Endothelial cell (in vitro differentiated cells): ENCODE measurements around the gene ITK. TPM values are rescaled to one million over a fixed set of nuclear protein-coding genes. Genes with fewer than 3 reads are reported as not detected.

Source experiments
- DNase-seq: peaks from one replicate; pipeline ENCODE4 v3.0.0; 2021; ENCODE audit warnings: low spot score
- H3K27ac Mint-ChIP-seq: one replicate; pipeline ENCODE4 v1.8.0; 2021; ENCODE audit warnings: mixed read lengths, inconsistent platforms; ENCODE audit not compliant: unreplicated experiment
- H3K27me3 Mint-ChIP-seq: one replicate; pipeline ENCODE4 v1.8.0; 2021; ENCODE audit warnings: mild to moderate bottlenecking, moderate library complexity, mixed read lengths, inconsistent platforms; ENCODE audit not compliant: unreplicated experiment
- H3K36me3 Mint-ChIP-seq: one replicate; pipeline ENCODE4 v1.8.0; 2021; ENCODE audit warnings: mild to moderate bottlenecking, low read depth, mixed read lengths, inconsistent platforms; ENCODE audit not compliant: unreplicated experiment
- H3K4me1 Mint-ChIP-seq: one replicate; pipeline ENCODE4 v1.8.0; 2021; ENCODE audit warnings: mild to moderate bottlenecking, mixed read lengths, inconsistent platforms; ENCODE audit not compliant: unreplicated experiment
- H3K4me3 Mint-ChIP-seq: one replicate; pipeline ENCODE4 v1.8.0; 2021; ENCODE audit warnings: mild to moderate bottlenecking, mixed read lengths, inconsistent platforms; ENCODE audit not compliant: unreplicated experiment
- H3K9me3 Mint-ChIP-seq: one replicate; pipeline ENCODE4 v1.8.0; 2021; ENCODE audit warnings: mixed read lengths, inconsistent platforms; ENCODE audit not compliant: unreplicated experiment
- total RNA-seq: library from RNA; stranded (reverse); fragmentation: NEBNext Ultra II Directional; extraction: Animal tissue kit (Norgen Biotek cat#: 25700); gene quantifications from one replicate; pipeline ENCODE4 v1.2.1, GENCODE V29; 2021; ENCODE audit not compliant: unreplicated experiment
- TF ChIP-seq, protein P1 (sequence below): fragments of 200-600 bp; sonication (generic); IDR thresholded peaks from one replicate; pipeline ENCODE4 v1.5.0; 2021; ENCODE audit warnings: antibody characterized with exemption; ENCODE audit not compliant: unreplicated experiment

The ITK gene
- total RNA-seq, 1 donor from 2014 or later, result not detected

GRCh38 chr5:157164521-157164920 is 16.1 kb upstream of the ITK start:
- Mint-ChIP-seq H3K4me1 (no peaks in the 10 kb centered on the region), H3K27me3 (peaks cover 2% of the 10 kb centered on the region)

DNA sequence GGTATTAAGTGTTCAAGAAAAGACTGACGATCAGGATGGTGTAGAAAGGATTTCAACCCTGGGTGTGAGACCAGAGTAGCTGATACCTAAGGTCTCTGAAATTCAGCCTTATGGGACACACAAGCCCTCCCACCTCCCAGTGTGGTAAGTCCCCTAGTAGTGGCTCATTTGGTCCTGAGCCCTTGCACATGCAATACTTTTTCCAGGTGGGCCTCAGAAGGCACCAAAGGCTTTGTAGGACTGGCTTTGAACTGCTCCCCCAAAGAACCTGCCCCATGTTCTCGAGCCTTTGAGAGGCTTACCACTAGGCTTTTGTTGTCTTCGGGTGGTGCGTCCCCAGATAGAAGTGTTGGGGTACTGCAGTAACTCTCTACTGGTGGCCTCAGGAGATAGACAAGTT is 15.4 kb upstream of the ITK start:
- Mint-ChIP-seq H3K27me3 (peaks cover 2% of the 10 kb centered on the region), H3K36me3 (no peaks in the 10 kb centered on the region), H3K27ac (no peak overlapping the region), H3K4me3 (no peak overlapping the region), H3K4me1 (no peaks in the 10 kb centered on the region), H3K9me3 (no peaks in the 10 kb centered on the region)
- no peak for DNase-seq
- TF ChIP-seq, protein P1, sequence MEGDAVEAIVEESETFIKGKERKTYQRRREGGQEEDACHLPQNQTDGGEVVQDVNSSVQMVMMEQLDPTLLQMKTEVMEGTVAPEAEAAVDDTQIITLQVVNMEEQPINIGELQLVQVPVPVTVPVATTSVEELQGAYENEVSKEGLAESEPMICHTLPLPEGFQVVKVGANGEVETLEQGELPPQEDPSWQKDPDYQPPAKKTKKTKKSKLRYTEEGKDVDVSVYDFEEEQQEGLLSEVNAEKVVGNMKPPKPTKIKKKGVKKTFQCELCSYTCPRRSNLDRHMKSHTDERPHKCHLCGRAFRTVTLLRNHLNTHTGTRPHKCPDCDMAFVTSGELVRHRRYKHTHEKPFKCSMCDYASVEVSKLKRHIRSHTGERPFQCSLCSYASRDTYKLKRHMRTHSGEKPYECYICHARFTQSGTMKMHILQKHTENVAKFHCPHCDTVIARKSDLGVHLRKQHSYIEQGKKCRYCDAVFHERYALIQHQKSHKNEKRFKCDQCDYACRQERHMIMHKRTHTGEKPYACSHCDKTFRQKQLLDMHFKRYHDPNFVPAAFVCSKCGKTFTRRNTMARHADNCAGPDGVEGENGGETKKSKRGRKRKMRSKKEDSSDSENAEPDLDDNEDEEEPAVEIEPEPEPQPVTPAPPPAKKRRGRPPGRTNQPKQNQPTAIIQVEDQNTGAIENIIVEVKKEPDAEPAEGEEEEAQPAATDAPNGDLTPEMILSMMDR, result no peak

More at GRCh38 chr5:157164521-157164920, 16.1 kb upstream of the ITK start:
- TF ChIP-seq, protein P1, result no peak
- Mint-ChIP-seq H3K36me3 (no peaks in the 10 kb centered on the region), H3K27ac (no peak overlapping the region), H3K9me3 (no peaks in the 10 kb centered on the region), H3K4me3 (no peak overlapping the region)
- DNase-seq, result no peak

- TF ChIP-seq, protein P1, result no peak
- Mint-ChIP-seq H3K4me3 (no peak overlapping the region), H3K27ac (no peak overlapping the region), H3K36me3 (no peaks in the 10 kb centered on the region), H3K9me3 (no peaks in the 10 kb centered on the region), H3K4me1 (no peaks in the 10 kb centered on the region), H3K27me3 (peaks cover 2% of the 10 kb centered on the region)
- DNase-seq, result no peak
Measured at GRCh38 chr5:157165668-157166067, 15.0 kb upstream of the ITK start.

GRCh38 chr5:157166214-157167213 is 14.1 kb upstream of the ITK start, which contains the start of gene GARIN3:
TSS of gene GARIN3 (minus strand) at chr5:157166264. CDS start at chr5:157166168, 96 bp downstream.
- Mint-ChIP-seq H3K27ac (no peak within 1 kb of the TSS), H3K4me3 (no peak within 1 kb of the TSS), H3K4me1 (no peaks in the 10 kb centered on the region), H3K36me3 (no peaks in the 10 kb centered on the region), H3K27me3 (peaks cover 2% of the 10 kb centered on the region), H3K9me3 (no peaks in the 10 kb centered on the region)
- TF ChIP-seq, protein P1, result no peak
- no peak for DNase-seq

DNA sequence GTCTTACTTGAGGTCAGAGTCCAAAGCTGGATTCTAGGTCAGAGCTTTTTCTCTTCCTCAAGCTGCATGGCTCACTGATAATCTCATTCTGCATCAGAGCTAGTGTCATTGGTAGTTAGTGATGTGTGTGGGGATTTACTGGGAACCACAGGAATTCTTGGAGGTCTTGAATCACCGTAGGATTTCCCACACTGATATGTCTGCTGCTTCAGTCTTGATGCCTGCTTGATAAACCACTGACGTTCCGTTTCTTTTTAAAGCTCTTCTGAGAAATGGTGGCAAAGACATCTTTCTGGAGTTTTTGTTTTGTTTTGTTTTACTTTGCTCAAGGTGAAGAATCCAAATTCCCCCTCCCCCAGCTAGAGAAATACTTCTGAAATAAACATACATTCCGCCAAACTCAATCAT is 13.4 kb upstream of the ITK start:
- H3K9me3 Mint-ChIP-seq, result no peaks in the 10 kb centered on the region
- no peak for DNase-seq
- TF ChIP-seq, protein P1, result no peak
- H3K27me3 Mint-ChIP-seq, result peaks cover 2% of the 10 kb centered on the region
- H3K36me3 Mint-ChIP-seq, result no peaks in the 10 kb centered on the region
- no peaks in the 10 kb centered on the region for H3K4me1 Mint-ChIP-seq
- H3K4me3 Mint-ChIP-seq, result no peak overlapping the region
- no peak overlapping the region for H3K27ac Mint-ChIP-seq
